HTERT RPE-1 (cell line): ENCODE measurements around the gene PCNX2.
"Not testable (repeated sequence)": the region's sequence is repeated elsewhere in the genome, so short reads cannot be mapped to it uniquely, and the experiment has no call there.

ENCODE experiments used
- in situ Hi-C: fragments of 300-500 bp; cut with MboI; formaldehyde crosslinking; loops from 4 replicates; pipeline ENCODE4 v1.14.3; 2020; ENCODE audit warnings: low sequenced_read_pairs

Gene PCNX2

DNA sequence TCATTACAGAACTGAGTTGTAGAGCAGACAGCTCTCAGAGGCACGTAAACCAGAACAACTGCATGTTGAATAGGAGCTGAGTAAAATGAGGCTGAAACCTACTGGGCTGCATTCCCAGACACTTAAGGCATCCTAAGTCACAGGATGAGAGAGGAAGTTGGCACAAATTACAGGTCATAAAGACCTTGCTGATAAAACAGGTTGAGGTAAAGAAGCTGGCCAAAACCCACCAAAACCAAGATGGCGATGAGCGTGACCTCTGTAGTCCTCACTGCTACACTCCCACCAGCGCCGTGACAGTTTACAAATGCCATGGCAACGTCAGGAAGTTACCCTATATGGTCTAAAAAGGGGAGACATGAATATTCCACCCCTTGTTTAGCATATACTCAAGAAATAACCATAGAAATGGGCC is 187.8 kb downstream of the PCNX2 start:
- in situ Hi-C loops, result not testable (repeated sequence)

DNA sequence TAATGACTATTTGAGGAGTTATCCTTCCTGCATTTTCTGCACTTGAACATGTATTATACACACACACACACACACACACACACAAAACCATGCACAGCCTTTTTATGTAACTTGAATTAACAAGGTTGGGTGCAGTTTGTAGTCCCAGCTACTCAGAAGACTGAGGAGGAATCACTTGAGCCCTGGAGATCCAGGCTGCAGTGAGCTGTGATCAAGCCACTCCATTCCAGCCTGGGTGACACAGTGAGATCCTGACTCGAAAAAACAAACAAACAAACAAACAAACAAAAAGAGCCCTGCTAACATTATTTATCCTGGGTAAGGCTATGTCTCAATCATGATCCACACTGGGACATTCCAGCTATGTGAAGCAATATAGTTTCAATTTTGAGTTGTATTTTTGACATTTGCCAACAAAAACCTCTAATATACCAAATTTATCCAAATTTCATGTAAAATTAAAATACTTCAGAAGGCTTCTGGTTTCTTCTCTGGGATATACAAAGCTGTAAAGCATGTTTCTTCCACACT is 188.3 kb downstream of the PCNX2 start:
- in situ Hi-C loops, result no loop called here

DNA sequence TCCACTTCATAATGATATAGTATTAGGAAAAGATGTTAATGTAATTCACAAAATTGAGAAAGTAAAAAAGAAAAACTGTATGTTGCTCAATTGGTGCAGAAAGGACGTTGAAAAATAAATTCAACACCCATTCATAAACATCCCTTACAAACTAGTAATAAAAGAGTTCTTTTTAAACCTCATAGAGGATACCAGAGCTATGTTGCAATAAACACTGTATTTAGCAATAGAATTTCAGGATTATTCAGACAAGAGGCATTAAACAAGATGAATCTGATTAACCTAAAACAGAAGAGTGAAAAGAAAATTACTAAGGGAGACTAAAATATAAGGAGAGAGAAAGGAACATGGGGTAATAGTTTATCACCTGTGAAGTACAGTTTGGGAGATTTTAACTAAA is 190.3 kb downstream of the PCNX2 start:
- in situ Hi-C loops, result no loop called here

DNA sequence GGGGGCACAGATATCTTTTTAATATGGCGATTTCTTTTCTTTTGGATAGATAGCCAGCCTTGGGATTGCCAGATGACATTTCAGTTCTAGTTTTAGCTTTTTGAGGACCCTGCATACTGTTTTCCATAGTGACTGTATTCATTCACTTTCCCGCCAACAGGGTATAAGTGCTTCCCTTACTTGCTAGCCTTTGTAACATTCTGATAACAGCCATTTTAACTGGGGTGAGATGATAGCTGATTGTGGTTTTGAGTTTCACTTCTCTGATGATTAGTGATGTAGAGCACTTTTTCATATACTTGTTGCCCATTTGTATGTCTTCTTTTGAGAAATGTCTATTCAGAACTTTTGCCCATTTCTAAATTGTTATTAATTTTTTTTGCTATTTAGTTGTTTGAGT is 193.2 kb downstream of the PCNX2 start:
- in situ Hi-C loops, result no loop called here

DNA sequence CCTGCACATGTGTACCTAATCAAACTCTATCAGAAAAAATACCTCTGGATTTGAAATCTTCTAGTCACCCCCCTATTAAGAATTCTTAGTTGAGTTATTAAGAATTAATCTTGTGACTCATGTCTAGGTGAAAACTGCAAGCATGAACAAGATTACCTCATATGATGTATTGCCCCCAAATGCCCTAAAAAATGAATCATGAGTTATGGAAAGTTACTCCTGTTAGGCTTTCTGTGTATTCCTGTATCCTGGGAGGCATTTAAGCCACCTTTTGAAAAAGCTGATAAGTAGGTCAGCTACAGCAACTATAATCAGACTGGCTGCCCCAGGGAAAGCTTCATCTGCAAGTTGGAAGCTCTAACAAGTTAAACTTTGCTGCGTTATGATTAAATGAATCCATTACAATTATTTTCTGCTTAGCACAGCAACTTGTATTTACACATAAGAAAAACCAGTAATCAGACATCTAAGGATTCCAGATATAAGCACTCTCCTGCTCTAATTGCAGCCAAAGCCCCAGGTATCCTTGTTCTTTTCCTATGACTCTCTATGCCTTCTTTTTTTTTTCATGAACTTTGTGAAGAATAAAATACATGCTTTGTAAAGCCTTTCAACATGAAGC is 197.5 kb downstream of the PCNX2 start:
- in situ Hi-C loops, result no loop called here

DNA sequence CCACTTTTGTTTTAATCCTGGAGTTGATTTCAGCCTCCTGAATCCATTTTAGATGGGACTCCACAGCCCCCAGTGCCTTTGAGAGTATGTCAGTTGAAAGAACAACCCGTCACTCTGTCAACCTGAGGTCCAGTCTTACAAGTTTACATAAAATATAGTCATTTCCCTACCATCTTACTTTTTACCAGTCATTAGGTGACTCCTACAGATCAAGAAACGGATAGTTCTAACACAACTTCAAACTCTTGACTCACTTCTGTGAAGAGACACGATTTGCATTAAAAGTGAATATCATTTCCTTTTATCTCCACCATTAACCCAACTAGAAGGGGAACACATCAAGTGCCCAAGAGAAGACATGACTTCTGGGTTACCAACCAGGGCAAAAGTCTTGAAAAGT is 198.0 kb downstream of the PCNX2 start:
- in situ Hi-C loops, result no loop called here

DNA sequence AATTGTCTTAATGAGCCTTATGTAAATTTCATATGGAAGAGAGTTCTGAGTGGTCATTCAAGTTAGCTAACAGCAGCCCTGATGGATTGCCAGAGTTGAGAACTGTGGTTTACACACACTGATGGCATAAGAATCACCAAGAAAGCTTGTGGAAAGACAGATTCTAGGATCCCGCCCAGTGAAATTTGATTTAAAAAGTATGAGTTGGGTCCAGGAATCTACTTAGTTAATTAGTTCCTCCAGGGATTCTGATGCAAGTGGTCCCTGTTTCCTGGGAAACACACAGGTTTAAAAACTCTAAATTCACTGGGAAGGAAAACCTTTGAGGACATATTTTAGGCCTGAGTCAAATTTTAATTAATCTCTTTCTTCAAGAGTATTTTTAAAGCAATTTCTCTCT is 200.8 kb downstream of the PCNX2 start:
- in situ Hi-C loops, result no loop called here

DNA sequence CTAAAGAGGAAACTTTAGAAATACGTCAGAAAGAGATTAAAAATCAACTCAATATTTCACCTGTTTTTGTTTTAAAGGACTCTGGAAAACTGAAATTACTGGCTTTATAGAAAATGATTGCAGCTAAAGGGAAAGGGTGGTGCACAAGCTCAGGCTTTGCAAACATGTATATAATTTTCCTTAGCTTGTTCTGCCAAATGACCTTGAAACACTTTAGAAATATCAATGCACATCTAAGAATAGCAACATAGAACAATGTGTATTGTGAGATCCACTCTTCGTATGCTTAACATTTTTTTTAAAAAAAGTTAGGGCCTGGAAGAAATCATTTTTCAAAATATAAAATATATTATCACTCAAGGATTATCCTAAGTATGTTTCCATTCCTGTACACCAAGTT is 201.3 kb downstream of the PCNX2 start:
- in situ Hi-C loops, result no loop called here

DNA sequence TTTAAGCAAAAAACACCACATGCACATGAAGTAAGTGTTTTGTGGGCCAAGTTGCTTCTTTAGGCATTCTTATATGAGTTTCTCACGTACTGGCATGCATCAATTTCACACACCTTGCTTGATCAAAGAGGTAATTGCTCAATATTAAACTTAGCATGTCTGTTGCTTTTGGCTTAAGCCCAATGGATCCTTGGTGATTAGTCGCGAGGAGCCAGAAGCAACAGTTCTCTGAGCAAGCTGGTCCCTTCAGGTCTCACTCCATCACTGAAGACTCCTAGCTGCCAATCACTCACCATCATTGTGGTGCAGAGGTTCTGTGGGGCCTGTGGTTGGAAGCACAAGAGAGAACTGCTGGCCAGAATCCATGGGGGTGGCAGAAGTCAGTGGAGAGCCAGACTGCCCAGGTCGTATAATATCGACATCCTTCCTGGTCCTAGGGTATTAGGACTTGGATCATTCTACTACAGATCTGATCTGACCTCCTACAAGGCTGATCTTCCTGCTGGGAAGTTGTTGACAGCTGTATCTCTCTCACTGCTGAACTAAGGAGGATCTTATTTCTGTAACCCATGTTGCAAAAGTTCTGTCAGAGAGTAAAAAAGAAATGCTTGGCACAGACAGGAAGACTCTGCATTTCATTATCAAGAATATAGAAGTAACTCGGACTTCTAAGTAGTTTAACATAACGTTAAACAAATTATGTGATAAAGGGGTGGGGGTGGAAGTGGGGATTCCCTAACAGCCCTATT is 204.6 kb downstream of the PCNX2 start:
- in situ Hi-C loops, result no loop called here

DNA sequence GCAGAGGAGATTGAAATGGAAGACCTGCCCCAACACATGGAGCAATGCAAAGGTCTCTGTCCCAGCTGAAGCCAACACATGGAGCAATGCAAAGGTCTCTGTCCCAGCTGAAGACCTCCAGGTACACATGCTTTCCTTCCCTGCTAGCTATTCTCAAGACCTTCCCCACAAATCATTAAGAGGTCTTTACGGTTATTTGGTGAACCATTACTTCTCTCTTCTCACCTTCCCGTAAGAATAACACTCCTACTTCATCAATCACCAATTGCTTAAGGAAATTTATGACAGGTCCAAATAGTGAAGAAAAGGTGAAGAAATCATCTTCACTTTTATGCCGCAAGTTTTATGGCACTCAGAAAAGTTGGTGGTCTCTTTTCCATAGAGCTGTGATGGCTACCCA is 206.3 kb downstream of the PCNX2 start:
- in situ Hi-C loops, result no loop called here

DNA sequence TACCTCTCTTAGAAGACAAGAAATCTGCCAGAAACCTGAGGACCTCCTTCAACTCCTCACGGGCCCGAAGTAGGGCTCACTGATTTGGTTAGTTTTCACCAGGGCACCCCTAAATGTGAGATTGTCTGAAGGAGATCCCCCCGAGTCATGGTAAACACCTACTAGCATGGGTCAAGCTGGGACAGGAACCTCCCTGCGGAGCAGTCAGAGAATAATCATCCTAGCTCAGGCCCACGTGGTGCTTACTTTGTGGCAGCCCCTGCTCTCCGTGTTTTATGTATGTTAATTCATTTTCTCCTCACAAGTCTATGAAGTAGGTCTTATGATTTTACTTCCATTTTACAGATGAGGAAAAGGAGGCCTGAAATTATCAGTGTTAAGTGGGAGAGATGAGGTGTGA is 206.9 kb downstream of the PCNX2 start:
- in situ Hi-C loops, result no loop called here

DNA sequence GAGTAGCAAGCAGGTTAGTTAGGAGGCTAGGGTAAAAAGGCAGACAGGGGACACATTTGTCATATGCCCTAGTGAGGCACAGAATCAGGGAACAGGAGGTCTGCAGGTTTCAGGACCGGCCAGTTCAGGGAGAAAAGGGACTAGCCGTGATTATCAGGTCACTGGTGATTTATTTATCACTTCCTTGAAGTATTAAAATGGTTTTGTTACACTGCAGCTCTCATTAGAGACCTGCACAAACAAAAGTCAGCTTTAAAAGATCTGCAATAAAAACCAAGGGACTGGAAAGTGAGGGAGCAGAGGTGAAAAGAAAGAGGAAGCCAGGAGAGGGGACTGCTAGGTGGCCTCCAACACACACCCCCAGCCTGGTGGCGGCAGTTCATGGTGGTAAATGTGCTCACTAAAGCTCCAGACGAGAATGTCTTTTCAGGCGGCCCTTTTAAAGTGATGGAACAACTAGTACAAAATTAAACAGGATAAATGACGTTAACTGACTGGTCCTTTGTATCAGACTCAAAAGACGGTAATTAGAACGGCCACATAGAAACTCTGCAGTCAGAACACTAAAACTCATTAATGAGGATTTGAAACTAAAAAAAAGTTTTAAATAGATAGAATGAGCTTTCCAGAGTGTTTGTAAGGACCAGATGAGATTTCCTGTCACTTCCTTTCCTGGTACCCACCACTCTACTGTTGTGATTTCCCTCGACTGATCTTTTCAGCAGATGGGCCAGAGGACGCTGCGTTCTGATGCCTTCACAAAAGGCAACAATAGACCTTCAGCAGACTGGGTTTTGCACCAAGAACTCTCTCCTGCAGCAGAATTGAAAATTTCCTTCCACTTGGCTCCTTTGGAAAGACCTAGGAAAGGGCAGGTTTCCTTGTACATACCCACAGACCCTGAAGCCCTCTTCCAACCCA is 208.3 kb downstream of the PCNX2 start:
- in situ Hi-C loops, result no loop called here

DNA sequence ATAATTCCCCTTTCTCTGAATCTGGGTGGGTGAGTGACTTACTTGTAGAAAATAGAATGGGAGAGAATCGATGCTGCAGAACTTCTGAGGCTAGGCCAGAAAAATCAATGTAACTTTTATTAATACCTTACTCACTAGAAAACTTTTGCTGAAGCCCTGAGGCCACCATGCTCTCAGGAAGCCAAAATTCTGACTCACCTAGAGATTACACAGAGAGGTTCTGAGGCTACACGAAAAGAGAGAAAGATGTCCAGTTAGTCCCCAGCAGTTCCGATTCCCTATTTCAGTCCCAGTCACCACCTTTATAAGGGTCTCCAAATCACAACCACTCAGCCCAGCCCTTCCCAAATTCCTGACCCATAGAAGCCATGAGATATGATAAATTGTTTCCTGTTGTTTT is 210.0 kb downstream of the PCNX2 start:
- in situ Hi-C loops, result no loop called here

DNA sequence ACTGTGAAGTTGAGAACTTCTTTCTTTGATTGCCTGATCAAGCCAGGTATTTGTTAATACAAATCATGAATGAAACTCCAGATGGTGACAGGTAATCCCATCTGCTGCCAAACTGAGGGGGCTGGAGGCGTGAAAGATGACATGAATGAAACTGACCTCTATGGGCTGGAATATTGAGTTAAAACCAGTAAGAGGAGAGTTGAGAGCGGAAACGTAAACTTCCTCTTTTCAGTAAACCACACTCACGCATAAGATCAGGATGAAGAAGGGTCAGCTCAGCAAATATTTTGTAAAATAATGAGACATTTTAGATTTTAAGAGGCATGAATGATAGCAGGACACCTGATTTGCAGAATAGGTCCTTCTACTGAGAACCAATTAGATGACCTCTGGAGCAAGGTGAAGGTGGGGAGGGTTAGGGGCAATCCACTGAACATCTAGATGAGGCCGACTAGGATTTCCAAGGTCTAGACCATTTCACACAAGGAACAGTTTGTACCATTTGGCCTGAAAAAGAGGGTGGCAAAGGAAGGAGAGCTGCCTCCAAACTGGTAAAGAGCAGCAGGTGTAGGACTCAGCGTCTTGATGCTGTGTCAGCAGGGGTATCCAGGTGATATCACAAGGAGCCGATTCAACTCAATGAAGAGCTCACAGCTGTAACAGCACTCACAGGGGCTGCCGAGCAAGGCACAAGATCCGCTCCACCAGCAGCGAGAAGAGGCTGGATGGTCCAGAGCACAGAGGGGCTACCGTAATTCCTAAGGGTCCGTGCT is 212.6 kb downstream of the PCNX2 start:
- in situ Hi-C loops, result no loop called here

DNA sequence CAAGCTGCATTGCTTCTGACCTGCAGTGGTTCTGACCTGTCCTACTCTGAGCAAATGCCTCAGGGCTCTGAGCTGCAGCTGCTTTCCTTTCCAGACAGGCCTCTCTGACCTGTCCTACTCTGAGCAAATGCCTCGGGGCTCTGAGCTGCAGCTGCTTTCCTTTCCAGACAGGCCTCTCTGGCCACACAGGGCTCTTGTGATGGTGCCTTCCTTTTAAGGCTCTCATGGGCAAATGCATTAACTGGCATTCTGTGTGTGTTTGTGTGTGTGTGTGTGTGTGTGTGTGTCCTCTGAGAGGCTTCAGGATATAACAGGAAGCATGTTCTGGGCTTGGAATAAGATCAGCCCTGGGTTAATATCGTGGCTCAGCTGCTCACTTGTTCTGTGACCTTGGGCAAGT is 213.8 kb downstream of the PCNX2 start:
- in situ Hi-C loops, result no loop called here

DNA sequence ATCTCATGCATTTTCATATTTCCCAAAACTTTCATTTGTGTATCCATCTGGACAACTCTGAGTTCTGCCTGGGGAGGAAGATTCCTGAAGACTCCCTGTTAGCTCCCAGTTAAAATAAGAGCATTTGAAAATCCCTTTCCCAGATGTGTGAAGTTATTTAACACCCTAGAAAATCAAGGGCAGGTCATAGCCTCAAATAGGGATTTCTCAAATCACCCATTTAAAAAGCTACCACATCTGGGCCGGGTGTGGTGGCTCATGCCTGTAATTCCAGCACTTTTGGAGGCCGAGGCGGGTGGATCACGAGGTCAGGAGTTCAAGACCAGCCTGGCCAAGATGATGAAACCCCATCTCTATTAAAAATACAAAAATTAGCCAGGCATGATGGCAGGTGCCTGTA is 214.7 kb downstream of the PCNX2 start:
- in situ Hi-C loops, result not testable (repeated sequence)

DNA sequence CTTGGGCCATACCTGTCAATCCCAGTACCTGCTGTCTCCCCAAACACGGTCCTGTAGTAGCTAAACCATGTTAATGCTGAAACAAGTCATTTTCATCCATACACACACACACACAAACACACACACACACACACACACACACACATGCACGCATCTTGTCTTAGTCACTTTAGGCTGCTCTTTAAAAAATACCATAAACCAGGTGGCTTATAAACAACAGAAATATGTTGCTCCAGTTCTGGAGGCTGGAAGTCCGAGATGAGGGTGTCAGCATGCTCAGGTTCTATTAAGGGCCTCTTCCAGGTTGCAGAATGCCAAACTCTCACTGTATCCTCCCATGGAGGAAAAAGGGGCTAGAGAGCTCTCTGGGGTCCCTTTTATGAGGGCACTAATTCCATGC is 215.2 kb downstream of the PCNX2 start:
- in situ Hi-C loops, result no loop called here

DNA sequence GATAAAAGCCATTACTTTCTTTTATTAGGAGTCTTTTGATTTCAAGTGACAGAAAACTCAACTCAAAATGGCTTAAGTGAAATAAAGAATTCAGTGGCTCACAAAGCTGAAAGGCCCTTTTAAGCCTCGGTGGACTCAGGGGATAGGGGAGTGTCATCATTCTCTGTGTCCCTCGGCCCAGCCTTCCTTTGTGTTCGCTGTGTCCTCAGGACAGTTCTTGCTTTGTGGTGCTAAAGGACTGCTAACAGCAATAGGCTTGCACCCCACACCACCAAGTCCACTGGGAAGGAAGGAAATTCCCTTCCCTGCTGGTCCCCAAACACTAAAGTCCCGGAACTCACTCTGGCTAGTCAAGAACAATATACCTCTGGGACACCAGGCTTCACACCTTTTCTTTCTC is 216.0 kb downstream of the PCNX2 start:
- in situ Hi-C loops, result no loop called here

DNA sequence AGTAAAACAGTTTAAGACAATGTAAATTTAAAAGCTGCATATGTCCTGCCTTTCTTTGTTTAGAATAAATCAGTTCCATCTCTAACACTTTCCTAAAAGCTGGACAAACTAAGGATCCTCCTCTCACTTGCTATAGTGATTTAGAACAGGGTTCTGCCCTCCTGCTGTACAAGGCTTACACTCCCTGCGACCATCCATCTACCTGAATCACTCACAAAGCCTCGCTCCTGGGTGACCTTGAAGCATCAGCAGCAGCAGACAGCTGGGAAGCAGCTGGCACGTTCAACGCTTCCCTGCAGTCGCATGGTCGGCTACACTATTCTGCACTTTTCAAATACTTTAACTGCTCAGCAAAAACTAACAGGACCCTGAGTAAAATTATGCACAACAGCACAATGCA is 217.1 kb downstream of the PCNX2 start:
- in situ Hi-C loops, result no loop called here

DNA sequence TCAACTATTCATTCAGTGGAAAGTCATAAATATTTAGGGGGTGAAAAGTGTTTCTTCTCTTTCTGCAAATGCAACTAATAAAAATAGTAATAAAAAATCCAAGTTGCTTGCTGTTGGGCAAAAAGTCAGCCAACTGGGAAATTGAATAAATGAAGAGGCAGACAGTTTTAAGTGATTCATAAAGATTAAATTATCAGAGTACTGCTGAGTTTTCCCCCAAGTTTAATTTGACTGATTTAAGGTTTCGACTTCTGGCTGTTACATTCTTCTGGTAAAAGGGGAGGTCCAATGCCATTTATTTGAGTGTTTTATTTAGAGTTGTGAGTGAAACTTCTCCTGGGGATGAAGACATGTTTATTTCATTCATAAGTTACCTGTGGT is 219.6 kb downstream of the PCNX2 start:
- in situ Hi-C loops, result no loop called here

DNA sequence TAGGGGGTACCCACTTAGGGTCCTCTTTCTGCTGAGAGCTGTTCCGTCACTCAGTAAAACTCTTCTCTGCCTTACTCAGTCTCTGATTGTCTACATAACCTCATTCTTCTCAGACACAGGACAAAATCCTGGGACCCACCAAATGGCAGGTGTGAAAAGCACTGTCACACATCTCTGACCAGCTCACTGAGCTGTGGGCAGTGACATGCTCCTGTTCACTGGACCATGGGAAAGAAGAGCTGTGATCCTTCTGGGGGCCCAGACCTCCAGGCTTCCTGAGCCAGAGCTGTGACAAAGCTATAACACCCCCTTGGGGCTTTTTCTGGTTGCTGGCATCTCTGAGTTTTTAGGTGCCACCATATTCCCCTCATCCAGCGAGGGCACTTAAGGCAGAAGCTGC is 229.4 kb downstream of the PCNX2 start:
- in situ Hi-C loops, result no loop called here
